K562 (cell line): ENCODE data around the gene MCC. TPM values are rescaled to one million over a fixed set of nuclear protein-coding genes. Genes with fewer than 3 reads are reported as not detected.

Source experiments
- ATAC-seq: fragments of 200-7000 bp; cut with Tn5 transposase; 3 replicates; pipeline ENCODE4 v1.9.1; 2020; ENCODE audit warnings: moderate library complexity
- BruUV-seq: library from RNA; stranded (reverse); fragments of 400-500 nt; replicated peaks from 2 replicates; lab custom pipeline; 2021; lab: Mats Ljungman, UMichigan
- CTCF ChIA-PET: fragments of 300-600 bp; formaldehyde crosslinking; extraction: SDS; loops from one replicate; lab custom pipeline; 2021; ENCODE audit warnings: low intra/inter-chr PET ratio; lab: Yijun Ruan, JAX
- POLR2A ChIA-PET: fragments of 300-600, 350-650 bp; sonication (Branson Sonifier 250); formaldehyde crosslinking; extraction: SDS; loops from one replicate; lab custom pipeline; 2021; ENCODE audit warnings: antibody characterized with exemption, inconsistent platforms; lab: Yijun Ruan, JAX
- DNase-seq, 4 experiments: peaks; one replicate each; pipeline versions ENCODE4 v3.0.0 to v3.0.0-alpha.2; 2011 to 2018; ENCODE audit warnings: low spot score in 3 of 4, mixed read lengths in 3 of 4; ENCODE audit errors: extremely low read depth in 1 of 4
- FAIRE-seq: peaks from 2 replicates; lab custom pipeline; 2011; peaks lifted over from hg19 to GRCh38; lab: Jason Lieb, UNC
- H2AFZ ChIP-seq: 2 replicates; pipeline ENCODE4 v1.6.0; 2011; ENCODE audit warnings: low read depth, low read length, control low read depth, inconsistent platforms
- H3K27ac ChIP-seq: fragments of 200-600 bp; 3 replicates; pipeline ENCODE4 v1.8.0; 2011; ENCODE audit warnings: low read depth, mild to moderate bottlenecking, control low read depth, inconsistent platforms, low read length, moderate library complexity, mixed read lengths; ENCODE audit errors: extremely low read depth
- H3K27me3 ChIP-seq, 2 experiments: fragments of 300-600 bp in 1 of 2; 2 replicates in 1 of 2; 3 replicates in 1 of 2; pipeline versions ENCODE4 v1.6.0 to v1.8.0; 2011; ENCODE audit warnings: inconsistent platforms in 2 of 2, low read length in 2 of 2, mild to moderate bottlenecking in 1 of 2, mixed read lengths in 1 of 2, moderate library complexity in 1 of 2; ENCODE audit not compliant: control insufficient read depth in 2 of 2, insufficient read depth in 2 of 2
- H3K36me3 ChIP-seq: fragments of 300-600 bp; 3 replicates; pipeline ENCODE4 v1.8.0; 2011; ENCODE audit warnings: mild to moderate bottlenecking, low read length, inconsistent platforms; ENCODE audit not compliant: control insufficient read depth, insufficient read depth
- H3K4me1 ChIP-seq, 2 experiments: fragments of 200-600 bp in 1 of 2; replicated peaks in 1 of 2; 2 replicates in 1 of 2; 3 replicates in 1 of 2; pipeline versions ENCODE4 v1.5.1 to v1.8.0; 2011; ENCODE audit warnings: inconsistent platforms in 2 of 2, low read length in 2 of 2, mild to moderate bottlenecking in 1 of 2, mixed read lengths in 1 of 2, moderate library complexity in 1 of 2; ENCODE audit not compliant: control insufficient read depth in 2 of 2, insufficient read depth in 2 of 2
- H3K4me2 ChIP-seq: 2 replicates; pipeline ENCODE4 v1.6.1; 2011; ENCODE audit warnings: low read length, control low read depth, inconsistent platforms, mixed read lengths; ENCODE audit not compliant: insufficient read depth
- H3K4me3 ChIP-seq: fragments of 200-600 bp; sonication (generic), shearing (Covaris generic); 2 replicates; pipeline ENCODE4 v1.5.1; 2016; ENCODE audit warnings: control low read depth, inconsistent platforms
- H3K79me2 ChIP-seq: fragments of 200-600 bp; 3 replicates; pipeline ENCODE4 v1.8.0; 2011; ENCODE audit warnings: low read length, inconsistent platforms; ENCODE audit not compliant: control insufficient read depth, insufficient read depth
- H3K9ac ChIP-seq, 2 experiments: 2 replicates each; pipeline versions ENCODE4 v1.6.0 to v1.6.1; 2011; ENCODE audit warnings: low read depth in 2 of 2, low read length in 2 of 2, control low read depth in 1 of 2, inconsistent platforms in 1 of 2, mild to moderate bottlenecking in 1 of 2, mixed read lengths in 1 of 2; ENCODE audit not compliant: insufficient read depth in 1 of 2
- H3K9me1 ChIP-seq: one replicate; pipeline ENCODE4 v1.6.0; 2011; ENCODE audit warnings: inconsistent platforms, mild to moderate bottlenecking, low read length, moderate library complexity; ENCODE audit not compliant: control insufficient read depth, insufficient read depth
- H3K9me3 ChIP-seq: replicated peaks from 2 replicates; pipeline ENCODE4 v1.5.1; 2011; ENCODE audit warnings: low read depth, low read length, inconsistent platforms; ENCODE audit not compliant: control insufficient read depth, insufficient read depth
- H4K20me1 ChIP-seq: replicated peaks from 2 replicates; pipeline ENCODE4 v1.6.1; 2011; ENCODE audit warnings: low read length, inconsistent platforms, mixed read lengths; ENCODE audit not compliant: control insufficient read depth, insufficient read depth
- ETS2 ChIP-seq: IDR thresholded peaks from 2 replicates; pipeline ENCODE4 v1.6.1; 2016; ENCODE audit warnings: borderline replicate concordance, missing genetic modification characterization, mild to moderate bottlenecking, moderate library complexity, missing compliant biosample characterization; ENCODE audit not compliant: poor library complexity, severe bottlenecking
- NCOR1 ChIP-seq: fragments of 450-650 bp; IDR thresholded peaks from 2 replicates; pipeline ENCODE4 v1.6.1; 2016; ENCODE audit warnings: mild to moderate bottlenecking, moderate library complexity
- NRF1 ChIP-seq, 2 experiments: fragments of 450-650 bp; IDR thresholded peaks in 1 of 2; conservative IDR thresholded peaks in 1 of 2; 2 replicates each; pipeline ENCODE4 v1.6.1; 2014; ENCODE audit warnings: mild to moderate bottlenecking in 2 of 2
- PHB ChIP-seq: fragments of 250-450 bp; sonication (Bioruptor Pico); IDR thresholded peaks from 2 replicates; pipeline ENCODE4 v1.5.0; 2021
- TCF7 ChIP-seq: sonication (generic); IDR thresholded peaks from 2 replicates; pipeline ENCODE4 v1.6.1; 2016; ENCODE audit warnings: antibody characterized with exemption, borderline replicate concordance
- ZBTB5 ChIP-seq: fragments of 450-650 bp; IDR thresholded peaks from 2 replicates; pipeline ENCODE4 v1.6.1; 2017; ENCODE audit warnings: antibody characterized with exemption
- ZKSCAN1 ChIP-seq: fragments of 150-350 bp; IDR thresholded peaks from 2 replicates; pipeline ENCODE4 v1.6.1; 2016; ENCODE audit warnings: low read depth, low read length
- ZNF274 ChIP-seq: IDR thresholded peaks from 2 replicates; pipeline ENCODE4 v1.6.1; 2011; ENCODE audit warnings: low read depth, mild to moderate bottlenecking, low read length, moderate library complexity, borderline replicate concordance
- WGBS: fragments of 100-300 bp; shearing (Covaris generic); methylation state at CpG from one replicate; pipeline ENCODE4 v1.1.6; 2016; ENCODE audit warnings: low coverage, mixed read lengths; ENCODE audit not compliant: insufficient coverage; ENCODE audit errors: missing lambda C conversion rate; 5-methylcytosine and 5-hydroxymethylcytosine counted together
- in situ Hi-C: fragments of 300-500 bp; cut with MboI; formaldehyde crosslinking; loops from 4 replicates; pipeline ENCODE4 v1.15.0; 2018; ENCODE audit warnings: inconsistent platforms, mixed read lengths
- intact Hi-C: fragments of 100-400 bp; cut with micrococcal nuclease; formaldehyde crosslinking; loops from 2 replicates; pipeline ENCODE4 v1.14.2; 2022
- polyA plus RNA-seq, 8 experiments: library from polyadenylated mRNA; depleted of rRNA in 4 of 8; stranded (reverse) in 5 of 8; unstranded in 3 of 8; fragments of >200 nt; fragmentation: Nextera tagmentation in 2 of 8; fragmentation: Illumina TruSeq in 1 of 8; extraction: Ambion mirVana in 2 of 8; extraction: Trizol in 1 of 8; gene quantifications; 2 replicates each; pipeline versions ENCODE4 v1.2.1 to v1.2.3, GENCODE V29; 2011 to 2014; ENCODE audit warnings: inconsistent platforms in 1 of 8, missing spikeins in 1 of 8
- total RNA-seq, 7 experiments: library from RNA; depleted of rRNA in 6 of 7; stranded (reverse); fragments of >200 nt in 6 of 7; fragmentation: Illumina TruSeq in 2 of 7; extraction: Trizol in 2 of 7; gene quantifications; 2 replicates each; pipeline versions ENCODE4 v1.2.1 to v1.2.3, GENCODE V29; 2011 to 2021; ENCODE audit warnings: low replicate concordance in 1 of 7

MCC gene
- total and polyA plus RNA-seq, 9 of the 15 experiments (the other 6 are each of a cell fraction or from before 2014, with no cell fraction given) = 0.04 to 0.24 (median 0.06) TPM; not detected in 1

- no peak for TF ChIP-seq NRF1 (conservative IDR thresholded peaks at IDR 0.05 in 1 of 2, IDR thresholded peaks at IDR 0.05 in 1 of 2)
- TF ChIP-seq ETS2 = no peak
- no peak for TF ChIP-seq TCF7
- TF ChIP-seq PHB (CRISPR knock-in tag) = no peak
- no peak for TF ChIP-seq ZKSCAN1
Observed at GRCh38 chr5:113040672-113041260, 447.5 kb downstream of the MCC start (continued).

- Histone ChIP-seq H3K9me1 (no peaks in the 10 kb centered on the region), H3K4me3 (no peak overlapping the region), H3K9me3 (no peaks in the 10 kb centered on the region), H3K27me3 (no peaks in the 10 kb centered on the region), H2AFZ (no peak overlapping the region), H3K27ac (no peak overlapping the region; the same call in 2 of the 3 replicates), H3K79me2 (no peaks in the 10 kb centered on the region), H4K20me1 (no peaks in the 10 kb centered on the region), H3K4me1 (peaks cover 22 to 35% of the 10 kb centered on the region in 2 experiments), H3K9ac (no peak overlapping the region), H3K36me3 (no peaks in the 10 kb centered on the region), H3K4me2 (no peak overlapping the region)
- intact Hi-C loops = no loop called here
- no peak for ATAC-seq
- DNase-seq = no peak
- in situ Hi-C loops = no loop called here
- no peak for TF ChIP-seq NCOR1
- TF ChIP-seq ZNF274 = no peak
- TF ChIP-seq ZBTB5 = no peak
- POLR2A ChIA-PET = interaction anchor here (1.7 kb wide), 1 partner anchor 10 kb away, joined by 5 read pairs; no protein-coding TSS in a partner anchor
- BruUV-seq = no TSS peak
- 77% methylated on average over 4 of the region's 4 CpGs for WGBS
- no peak for FAIRE-seq
- CTCF ChIA-PET = no interaction called here
Observed at GRCh38 chr5:113039934-113040285, 448.3 kb downstream of the MCC start.
